GM23338 (cell line): ENCODE results near the gene TCTA. TPM values are rescaled to one million over a fixed set of nuclear protein-coding genes. Genes with fewer than 3 reads are reported as not detected.

Source experiments
- ATAC-seq: fragments of 200-7000 bp; cut with Tn5 transposase; 3 replicates; pipeline ENCODE4 v1.9.1; 2020
- DNase-seq: peaks from one replicate; pipeline ENCODE4 v3.0.0-alpha.2; 2015; ENCODE audit warnings: low spot score
- H2AFZ ChIP-seq: fragments of 200-600 bp; sonication (generic); 2 replicates; pipeline ENCODE4 v1.8.0; 2016; ENCODE audit warnings: antibody characterized with exemption, mild to moderate bottlenecking, moderate library complexity
- H3F3A ChIP-seq: fragments of 200-600 bp; sonication (generic); replicated peaks from 2 replicates; pipeline ENCODE4 v1.8.0; 2017; ENCODE audit warnings: antibody characterized with exemption, mixed run types, low read depth
- H3K27ac ChIP-seq: fragments of 200-600 bp; sonication (generic); 2 replicates; pipeline ENCODE4 v1.6.1; 2016; ENCODE audit warnings: low read depth
- H3K27me3 ChIP-seq: fragments of 200-600 bp; sonication (generic); 2 replicates; pipeline ENCODE4 v1.8.0; 2016; ENCODE audit warnings: mild to moderate bottlenecking, mixed run types, moderate library complexity; ENCODE audit not compliant: insufficient read depth
- H3K36me3 ChIP-seq: fragments of 200-600 bp; sonication (generic); 2 replicates; pipeline ENCODE4 v1.8.0; 2016; ENCODE audit warnings: mild to moderate bottlenecking; ENCODE audit not compliant: insufficient read depth
- H3K4me1 ChIP-seq: fragments of 200-600 bp; sonication (generic); 2 replicates; pipeline ENCODE4 v1.8.0; 2016; ENCODE audit warnings: mild to moderate bottlenecking, moderate library complexity; ENCODE audit not compliant: insufficient read depth
- H3K4me2 ChIP-seq: fragments of 200-600 bp; sonication (generic); 2 replicates; pipeline ENCODE4 v1.7.1; 2017; ENCODE audit warnings: mixed run types
- H3K4me3 ChIP-seq: fragments of 200-600 bp; sonication (generic); 2 replicates; pipeline ENCODE4 v1.6.1; 2016; ENCODE audit warnings: mixed run types
- H3K79me2 ChIP-seq: fragments of 200-600 bp; sonication (generic); replicated peaks from 2 replicates; pipeline ENCODE4 v1.8.0; 2017; ENCODE audit warnings: mild to moderate bottlenecking; ENCODE audit not compliant: insufficient read depth
- H3K9me2 ChIP-seq: fragments of 200-600 bp; sonication (generic); 2 replicates; pipeline ENCODE4 v1.8.0; 2017; ENCODE audit not compliant: insufficient read depth
- H4K20me1 ChIP-seq: fragments of 200-600 bp; sonication (generic); replicated peaks from 2 replicates; pipeline ENCODE4 v1.8.0; 2017; ENCODE audit warnings: mild to moderate bottlenecking; ENCODE audit not compliant: insufficient read depth
- H3K27ac Mint-ChIP-seq: 2 replicates; pipeline ENCODE4 v1.8.0; 2020; ENCODE audit warnings: inconsistent platforms, mild to moderate bottlenecking, moderate library complexity, mixed read lengths
- H3K27me3 Mint-ChIP-seq: 3 replicates; pipeline ENCODE4 v1.8.0; 2022; ENCODE audit warnings: low read depth, mild to moderate bottlenecking, moderate library complexity, mixed read lengths, inconsistent platforms; ENCODE audit not compliant: insufficient read depth, poor library complexity
- H3K36me3 Mint-ChIP-seq: 3 replicates; pipeline ENCODE4 v1.8.0; 2021; ENCODE audit warnings: low read depth, mild to moderate bottlenecking, inconsistent platforms, moderate library complexity, mixed read lengths
- H3K4me1 Mint-ChIP-seq: 3 replicates; pipeline ENCODE4 v1.8.0; 2020; ENCODE audit warnings: mild to moderate bottlenecking, inconsistent platforms, mixed read lengths
- H3K4me3 Mint-ChIP-seq: 3 replicates; pipeline ENCODE4 v1.8.0; 2021; ENCODE audit warnings: moderate library complexity, mild to moderate bottlenecking, inconsistent platforms, mixed read lengths
- H3K9me3 Mint-ChIP-seq: 3 replicates; pipeline ENCODE4 v1.8.0; 2020; ENCODE audit warnings: moderate library complexity, mild to moderate bottlenecking, inconsistent platforms, mixed read lengths
- CREB1 ChIP-seq: fragments of 250-450 bp; sonication (Bioruptor Pico); IDR thresholded peaks from 2 replicates; pipeline ENCODE4 v1.5.0; 2020; ENCODE audit warnings: low read depth, mild to moderate bottlenecking, moderate library complexity
- EZH2 ChIP-seq: fragments of 200-600 bp; sonication (generic); IDR thresholded peaks from one replicate; pipeline ENCODE4 v1.8.0; 2017; ENCODE audit warnings: antibody characterized with exemption, mild to moderate bottlenecking, low read depth; ENCODE audit not compliant: unreplicated experiment
- JUNB ChIP-seq: IDR thresholded peaks from one replicate; pipeline ENCODE4 v1.6.1; 2016; ENCODE audit warnings: antibody characterized with exemption; ENCODE audit not compliant: unreplicated experiment
- NANOG ChIP-seq: IDR thresholded peaks from 2 replicates; pipeline ENCODE4 v1.6.1; 2016; ENCODE audit warnings: antibody characterized with exemption, borderline replicate concordance
- POLR2AphosphoS5 ChIP-seq: IDR thresholded peaks from 2 replicates; pipeline ENCODE4 v1.6.1; 2016; ENCODE audit warnings: antibody characterized with exemption, low read depth
- STAT1 ChIP-seq: IDR thresholded peaks from one replicate; pipeline ENCODE4 v1.6.1; 2016; ENCODE audit warnings: antibody characterized with exemption; ENCODE audit not compliant: unreplicated experiment
- ZNF114 ChIP-seq: fragments of 250-450 bp; sonication (Bioruptor Pico); IDR thresholded peaks from 2 replicates; pipeline ENCODE4 v1.5.0; 2020; ENCODE audit warnings: mild to moderate bottlenecking, moderate library complexity
- polyA plus RNA-seq: library from polyadenylated mRNA; unstranded; fragments of >200 nt; fragmentation: Nextera tagmentation; extraction: Ambion mirVana; gene quantifications from 2 replicates; pipeline ENCODE4 v1.2.1, GENCODE V29; 2016
- total RNA-seq: library from RNA; depleted of rRNA; stranded (reverse); fragments of >200 nt; shearing (Covaris generic); gene quantifications from 2 replicates; pipeline ENCODE4 v1.2.3, GENCODE V29; 2014
- TF ChIP-seq, protein P1 (sequence below): IDR thresholded peaks from one replicate; pipeline ENCODE4 v1.6.1; 2018; ENCODE audit warnings: antibody characterized with exemption; ENCODE audit not compliant: unreplicated experiment
- TF ChIP-seq, protein P2 (sequence below): IDR thresholded peaks from 2 replicates; pipeline ENCODE4 v1.6.1; 2016; ENCODE audit warnings: antibody characterized with exemption
- TF ChIP-seq, protein P3 (sequence below): fragments of 250-450 bp; sonication (Bioruptor Pico); IDR thresholded peaks from 2 replicates; pipeline ENCODE4 v1.5.0; 2020; ENCODE audit warnings: mild to moderate bottlenecking, moderate library complexity

Gene TCTA
- total and polyA plus RNA-seq, 2 experiments from 2014 or later: 4.0 to 5.0 TPM

DNA sequence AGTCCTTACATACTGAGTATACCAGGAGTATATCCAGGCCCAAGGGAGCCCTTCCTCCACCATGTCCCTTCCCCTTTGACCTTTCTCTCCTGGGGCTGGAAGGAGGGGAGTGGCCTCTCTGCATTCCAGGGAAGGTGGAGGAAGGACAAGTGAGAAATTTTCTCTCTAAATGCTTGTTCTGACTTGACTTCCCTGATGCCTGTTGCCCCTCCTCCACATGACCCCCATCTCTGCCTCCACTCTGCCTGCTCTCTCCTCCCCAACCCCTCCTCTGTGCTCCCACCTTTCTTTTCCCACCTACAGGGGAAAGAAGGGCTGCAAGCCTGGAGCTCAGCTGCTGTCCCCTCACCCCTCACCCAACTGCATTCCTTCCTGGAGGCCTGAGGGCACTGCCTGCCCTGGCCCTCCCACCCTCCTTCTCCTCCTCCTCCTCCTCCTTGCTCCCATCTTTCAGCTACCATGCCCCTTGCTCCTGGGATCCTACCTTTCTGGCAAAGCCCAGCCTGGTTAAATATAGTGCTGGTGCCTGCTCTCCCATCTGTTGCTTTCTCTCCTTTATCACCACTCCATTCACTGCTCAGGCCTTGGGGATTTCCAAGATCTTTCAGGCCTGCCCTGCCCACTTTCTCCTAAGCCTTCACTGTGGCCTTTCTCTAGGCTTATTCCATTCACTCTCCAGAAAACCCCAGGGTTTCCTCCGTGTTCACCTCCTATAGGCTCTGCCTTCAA lies 49.4 kb downstream of the TCTA start:
- Histone ChIP-seq H3K27ac (peak overlapping the region; percentile 99), H4K20me1 (no peaks in the 10 kb centered on the region), H3K79me2 (no peaks in the 10 kb centered on the region), H3K4me3 (peak overlapping the region; percentile 29; the same call in 1 of the 2 replicates), H3K4me2 (peak overlapping the region; percentile 75), H3K9me2 (no peaks in the 10 kb centered on the region), H3K4me1 (peaks cover 37% of the 10 kb centered on the region), H3K36me3 (no peaks in the 10 kb centered on the region), H3F3A (peaks cover 21% of the 10 kb centered on the region; the same call in 1 of the 2 replicates), H3K27me3 (no peaks in the 10 kb centered on the region), H2AFZ (0 out of 2 replicates have a peak overlapping the region, but pooled peaks have one; percentile 1)
- Mint-ChIP-seq H3K27ac (peak overlapping the region; percentile 97), H3K27me3 (peaks cover 8% of the 10 kb centered on the region), H3K4me1 (peaks cover 47% of the 10 kb centered on the region), H3K36me3 (no peaks in the 10 kb centered on the region; the same call in 2 of the 3 replicates), H3K4me3 (peak overlapping the region; percentile 54; the same call in 2 of the 3 replicates), H3K9me3 (no peaks in the 10 kb centered on the region)
- DNase-seq (peak; percentile 88), ATAC-seq (peak; percentile 79)
- TF ChIP-seq STAT1 (no peak), ZNF114 (CRISPR knock-in tag) (no peak), CREB1 (CRISPR knock-in tag) (no peak), NANOG (no peak), JUNB (no peak), POLR2AphosphoS5 (no peak)
- TF ChIP-seq, protein P1, sequence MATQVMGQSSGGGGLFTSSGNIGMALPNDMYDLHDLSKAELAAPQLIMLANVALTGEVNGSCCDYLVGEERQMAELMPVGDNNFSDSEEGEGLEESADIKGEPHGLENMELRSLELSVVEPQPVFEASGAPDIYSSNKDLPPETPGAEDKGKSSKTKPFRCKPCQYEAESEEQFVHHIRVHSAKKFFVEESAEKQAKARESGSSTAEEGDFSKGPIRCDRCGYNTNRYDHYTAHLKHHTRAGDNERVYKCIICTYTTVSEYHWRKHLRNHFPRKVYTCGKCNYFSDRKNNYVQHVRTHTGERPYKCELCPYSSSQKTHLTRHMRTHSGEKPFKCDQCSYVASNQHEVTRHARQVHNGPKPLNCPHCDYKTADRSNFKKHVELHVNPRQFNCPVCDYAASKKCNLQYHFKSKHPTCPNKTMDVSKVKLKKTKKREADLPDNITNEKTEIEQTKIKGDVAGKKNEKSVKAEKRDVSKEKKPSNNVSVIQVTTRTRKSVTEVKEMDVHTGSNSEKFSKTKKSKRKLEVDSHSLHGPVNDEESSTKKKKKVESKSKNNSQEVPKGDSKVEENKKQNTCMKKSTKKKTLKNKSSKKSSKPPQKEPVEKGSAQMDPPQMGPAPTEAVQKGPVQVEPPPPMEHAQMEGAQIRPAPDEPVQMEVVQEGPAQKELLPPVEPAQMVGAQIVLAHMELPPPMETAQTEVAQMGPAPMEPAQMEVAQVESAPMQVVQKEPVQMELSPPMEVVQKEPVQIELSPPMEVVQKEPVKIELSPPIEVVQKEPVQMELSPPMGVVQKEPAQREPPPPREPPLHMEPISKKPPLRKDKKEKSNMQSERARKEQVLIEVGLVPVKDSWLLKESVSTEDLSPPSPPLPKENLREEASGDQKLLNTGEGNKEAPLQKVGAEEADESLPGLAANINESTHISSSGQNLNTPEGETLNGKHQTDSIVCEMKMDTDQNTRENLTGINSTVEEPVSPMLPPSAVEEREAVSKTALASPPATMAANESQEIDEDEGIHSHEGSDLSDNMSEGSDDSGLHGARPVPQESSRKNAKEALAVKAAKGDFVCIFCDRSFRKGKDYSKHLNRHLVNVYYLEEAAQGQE: no peak

DNA sequence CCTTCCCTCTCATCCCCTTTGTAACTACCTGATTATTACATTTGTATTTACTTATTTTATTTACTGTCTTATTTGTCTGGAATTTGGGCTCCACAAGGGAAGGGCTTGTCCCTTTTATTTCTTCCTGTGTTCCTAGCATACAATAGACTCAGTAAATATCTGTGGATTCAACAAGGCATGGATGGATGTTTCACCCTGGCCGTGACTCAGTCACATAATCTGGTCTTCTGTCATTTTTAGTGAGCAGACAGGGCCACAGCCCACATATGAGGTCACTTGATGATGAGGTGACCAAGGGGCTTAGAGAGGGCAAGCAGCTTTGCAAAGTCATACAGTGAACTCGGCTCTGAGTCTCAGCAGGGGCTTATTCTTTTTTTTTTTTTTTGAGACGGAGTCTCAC lies 50.0 kb downstream of the TCTA start:
- H3K4me3 Mint-ChIP-seq: peak overlapping the region; percentile 11; the same call in 1 of the 3 replicates

More for the DNA sequence above, 50.0 kb downstream of the TCTA start:
- peak overlapping the region; percentile 1; the same call in 1 of the 2 replicates for H2AFZ ChIP-seq
- Mint-ChIP-seq H3K36me3 (no peaks in the 10 kb centered on the region; the same call in 2 of the 3 replicates), H3K9me3 (no peaks in the 10 kb centered on the region), H3K27ac (peak overlapping the region; percentile 97), H3K27me3 (peaks cover 11% of the 10 kb centered on the region), H3K4me1 (peaks cover 47% of the 10 kb centered on the region)
- H3K4me1 ChIP-seq: peaks cover 37% of the 10 kb centered on the region
- DNase-seq (no peak), ATAC-seq (no peak)
- H3K9me2 ChIP-seq: no peaks in the 10 kb centered on the region
- H3K79me2 ChIP-seq: no peaks in the 10 kb centered on the region
- no peaks in the 10 kb centered on the region for H3K27me3 ChIP-seq
- no peaks in the 10 kb centered on the region for H4K20me1 ChIP-seq
- peak overlapping the region; percentile 29; the same call in 1 of the 2 replicates for H3K4me3 ChIP-seq
- TF ChIP-seq, protein P2, sequence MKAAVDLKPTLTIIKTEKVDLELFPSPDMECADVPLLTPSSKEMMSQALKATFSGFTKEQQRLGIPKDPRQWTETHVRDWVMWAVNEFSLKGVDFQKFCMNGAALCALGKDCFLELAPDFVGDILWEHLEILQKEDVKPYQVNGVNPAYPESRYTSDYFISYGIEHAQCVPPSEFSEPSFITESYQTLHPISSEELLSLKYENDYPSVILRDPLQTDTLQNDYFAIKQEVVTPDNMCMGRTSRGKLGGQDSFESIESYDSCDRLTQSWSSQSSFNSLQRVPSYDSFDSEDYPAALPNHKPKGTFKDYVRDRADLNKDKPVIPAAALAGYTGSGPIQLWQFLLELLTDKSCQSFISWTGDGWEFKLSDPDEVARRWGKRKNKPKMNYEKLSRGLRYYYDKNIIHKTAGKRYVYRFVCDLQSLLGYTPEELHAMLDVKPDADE: no peak
- no peak for TF ChIP-seq EZH2
- TF ChIP-seq POLR2AphosphoS5: no peak
- TF ChIP-seq, protein P3, sequence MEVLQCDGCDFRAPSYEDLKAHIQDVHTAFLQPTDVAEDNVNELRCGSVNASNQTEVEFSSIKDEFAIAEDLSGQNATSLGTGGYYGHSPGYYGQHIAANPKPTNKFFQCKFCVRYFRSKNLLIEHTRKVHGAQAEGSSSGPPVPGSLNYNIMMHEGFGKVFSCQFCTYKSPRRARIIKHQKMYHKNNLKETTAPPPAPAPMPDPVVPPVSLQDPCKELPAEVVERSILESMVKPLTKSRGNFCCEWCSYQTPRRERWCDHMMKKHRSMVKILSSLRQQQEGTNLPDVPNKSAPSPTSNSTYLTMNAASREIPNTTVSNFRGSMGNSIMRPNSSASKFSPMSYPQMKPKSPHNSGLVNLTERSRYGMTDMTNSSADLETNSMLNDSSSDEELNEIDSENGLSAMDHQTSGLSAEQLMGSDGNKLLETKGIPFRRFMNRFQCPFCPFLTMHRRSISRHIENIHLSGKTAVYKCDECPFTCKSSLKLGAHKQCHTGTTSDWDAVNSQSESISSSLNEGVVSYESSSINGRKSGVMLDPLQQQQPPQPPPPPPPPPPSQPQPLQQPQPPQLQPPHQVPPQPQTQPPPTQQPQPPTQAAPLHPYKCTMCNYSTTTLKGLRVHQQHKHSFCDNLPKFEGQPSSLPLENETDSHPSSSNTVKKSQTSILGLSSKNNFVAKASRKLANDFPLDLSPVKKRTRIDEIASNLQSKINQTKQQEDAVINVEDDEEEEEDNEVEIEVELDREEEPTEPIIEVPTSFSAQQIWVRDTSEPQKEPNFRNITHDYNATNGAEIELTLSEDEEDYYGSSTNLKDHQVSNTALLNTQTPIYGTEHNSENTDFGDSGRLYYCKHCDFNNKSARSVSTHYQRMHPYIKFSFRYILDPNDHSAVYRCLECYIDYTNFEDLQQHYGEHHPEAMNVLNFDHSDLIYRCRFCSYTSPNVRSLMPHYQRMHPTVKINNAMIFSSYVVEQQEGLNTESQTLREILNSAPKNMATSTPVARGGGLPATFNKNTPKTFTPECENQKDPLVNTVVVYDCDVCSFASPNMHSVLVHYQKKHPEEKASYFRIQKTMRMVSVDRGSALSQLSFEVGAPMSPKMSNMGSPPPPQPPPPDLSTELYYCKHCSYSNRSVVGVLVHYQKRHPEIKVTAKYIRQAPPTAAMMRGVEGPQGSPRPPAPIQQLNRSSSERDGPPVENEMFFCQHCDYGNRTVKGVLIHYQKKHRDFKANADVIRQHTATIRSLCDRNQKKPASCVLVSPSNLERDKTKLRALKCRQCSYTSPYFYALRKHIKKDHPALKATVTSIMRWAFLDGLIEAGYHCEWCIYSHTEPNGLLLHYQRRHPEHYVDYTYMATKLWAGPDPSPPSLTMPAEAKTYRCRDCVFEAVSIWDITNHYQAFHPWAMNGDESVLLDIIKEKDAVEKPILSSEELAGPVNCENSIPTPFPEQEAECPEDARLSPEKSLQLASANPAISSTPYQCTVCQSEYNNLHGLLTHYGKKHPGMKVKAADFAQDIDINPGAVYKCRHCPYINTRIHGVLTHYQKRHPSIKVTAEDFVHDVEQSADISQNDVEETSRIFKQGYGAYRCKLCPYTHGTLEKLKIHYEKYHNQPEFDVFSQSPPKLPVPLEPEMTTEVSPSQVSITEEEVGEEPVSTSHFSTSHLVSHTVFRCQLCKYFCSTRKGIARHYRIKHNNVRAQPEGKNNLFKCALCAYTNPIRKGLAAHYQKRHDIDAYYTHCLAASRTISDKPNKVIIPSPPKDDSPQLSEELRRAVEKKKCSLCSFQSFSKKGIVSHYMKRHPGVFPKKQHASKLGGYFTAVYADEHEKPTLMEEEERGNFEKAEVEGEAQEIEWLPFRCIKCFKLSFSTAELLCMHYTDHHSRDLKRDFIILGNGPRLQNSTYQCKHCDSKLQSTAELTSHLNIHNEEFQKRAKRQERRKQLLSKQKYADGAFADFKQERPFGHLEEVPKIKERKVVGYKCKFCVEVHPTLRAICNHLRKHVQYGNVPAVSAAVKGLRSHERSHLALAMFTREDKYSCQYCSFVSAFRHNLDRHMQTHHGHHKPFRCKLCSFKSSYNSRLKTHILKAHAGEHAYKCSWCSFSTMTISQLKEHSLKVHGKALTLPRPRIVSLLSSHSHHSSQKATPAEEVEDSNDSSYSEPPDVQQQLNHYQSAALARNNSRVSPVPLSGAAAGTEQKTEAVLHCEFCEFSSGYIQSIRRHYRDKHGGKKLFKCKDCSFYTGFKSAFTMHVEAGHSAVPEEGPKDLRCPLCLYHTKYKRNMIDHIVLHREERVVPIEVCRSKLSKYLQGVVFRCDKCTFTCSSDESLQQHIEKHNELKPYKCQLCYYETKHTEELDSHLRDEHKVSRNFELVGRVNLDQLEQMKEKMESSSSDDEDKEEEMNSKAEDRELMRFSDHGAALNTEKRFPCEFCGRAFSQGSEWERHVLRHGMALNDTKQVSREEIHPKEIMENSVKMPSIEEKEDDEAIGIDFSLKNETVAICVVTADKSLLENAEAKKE (CRISPR knock-in tag): no peak
- TF ChIP-seq STAT1: no peak
- no peaks in the 10 kb centered on the region for H3K36me3 ChIP-seq
- H3F3A ChIP-seq: peaks cover 21% of the 10 kb centered on the region; the same call in 1 of the 2 replicates
- H3K27ac ChIP-seq: peak overlapping the region; percentile 99
- H3K4me2 ChIP-seq: peak overlapping the region; percentile 75
